Adrenal gland (tissue), 12 donors: ENCODE results near the gene ZDHHC5. TPM values are rescaled to one million over a fixed set of nuclear protein-coding genes. Genes with fewer than 3 reads are reported as not detected.
A peak's percentile ranks its signal among the peaks of the same experiment; 100 is the strongest.

Experiments used
- DNase-seq, 7 donors: peaks; one replicate each; pipeline ENCODE4 v3.0.0-alpha.2; 2019 to 2020
- H3K27ac ChIP-seq, 5 donors: fragments of 200-600 bp; sonication (generic) in 4 of 5; 1 replicate in 3 of 5; 2 replicates in 2 of 5; pipeline versions ENCODE4 v1.5.1 to v1.8.0; 2016 to 2020; ENCODE audit warnings: mild to moderate bottlenecking in 1 of 5
- H3K27me3 ChIP-seq: fragments of 200-600 bp; 2 replicates; pipeline ENCODE4 v1.8.0; 2021
- H3K36me3 ChIP-seq, 2 donors: fragments of 200-600 bp; replicated peaks in 1 of 2; 1 replicate in 1 of 2; 2 replicates in 1 of 2; pipeline versions ENCODE4 v1.5.1 to v1.8.0; 2018 to 2022
- H3K4me1 ChIP-seq, 2 donors: fragments of 200-600 bp; replicated peaks in 1 of 2; 1 replicate in 1 of 2; 2 replicates in 1 of 2; pipeline versions ENCODE4 v1.5.1 to v1.8.0; 2018 to 2021
- H3K4me3 ChIP-seq, 4 donors: fragments of 200-600 bp; sonication (generic) in 3 of 4; one replicate each; pipeline ENCODE4 v1.5.1; 2016 to 2018
- H3K9me3 ChIP-seq, 3 donors: fragments of 200-600 bp; sonication (generic) in 1 of 3; replicated peaks in 1 of 3; 1 replicate in 2 of 3; 2 replicates in 1 of 3; pipeline versions ENCODE4 v1.5.1 to v1.8.0; 2016 to 2021
- CTCF ChIP-seq, 6 experiments: fragments of 450-650 bp in 4 of 6; fragments of 200-600 bp in 2 of 6; sonication (generic) in 1 of 6; IDR thresholded peaks; 1 replicate in 5 of 6; 2 replicates in 1 of 6; pipeline versions ENCODE4 v1.5.1 to v1.8.0; 2016 to 2021; ENCODE audit warnings: antibody characterized with exemption in 6 of 6, mild to moderate bottlenecking in 2 of 6, moderate library complexity in 1 of 6
- POLR2A ChIP-seq, 2 donors: fragments of 450-650 bp; IDR thresholded peaks; one replicate each; pipeline ENCODE4 v1.6.1; 2017; ENCODE audit warnings: antibody characterized with exemption in 2 of 2, mild to moderate bottlenecking in 2 of 2, moderate library complexity in 1 of 2
- WGBS, 4 donors: extraction: QIAGEN DNeasy Blood & Tissue Kit in 2 of 4; methylation state at CpG; one replicate each; pipeline versions ENCODE4 v1.1.5 to v1.1.7; 2013 to 2017; 5-methylcytosine and 5-hydroxymethylcytosine counted together
- intact Hi-C, 2 donors: fragments of 100-400 bp; cut with DNase I; formaldehyde crosslinking; loops; one replicate each; pipeline versions ENCODE4 v1.14.1 to v1.15.0; 2022 to 2023
- polyA plus RNA-seq, 3 donors: library from polyadenylated mRNA; stranded (reverse); fragments of 200-250 nt in 2 of 3; fragments of 350-450 nt in 1 of 3; fragmentation: Illumina TruSeq in 1 of 3; extraction: RNeasy Lipid Tissue Mini Kit (QIAGEN cat#74804) in 1 of 3; gene quantifications; one replicate each; pipeline ENCODE4 v1.2.3, GENCODE V29; 2013 to 2014
- total RNA-seq, 9 donors: library from RNA; depleted of rRNA in 4 of 9; stranded (reverse); fragments of >200 nt in 4 of 9; fragments of 120-200 nt in 1 of 9; fragmentation: NEBNext Ultra II Directional in 1 of 9; extraction: Animal tissue kit (Norgen Biotek cat#: 25700) in 1 of 9; gene quantifications; one replicate each; pipeline versions ENCODE4 v1.1.0 to v1.2.4, GENCODE V29; 2013 to 2023
- donor health status: healthy with polysubstance abuse.
- donor health status: Bipolar disorder and iron deficiency.
- donor health status: DM: yes; HTN: yes; CAD: no.
- donor health status: DM: no; HTN: no; CAD: no.
- donor health status: DM: no; HTN: no; CAD: no.
- donor health status: DM: yes; HTN: yes; CAD: no.

ZDHHC5 gene
- total and polyA plus RNA-seq, 12 donors, result 22.6 to 111 (median 46.3) TPM

- DNase-seq, result no peak
- Histone ChIP-seq H3K27me3 (no peaks in the 10 kb centered on the region), H3K36me3 (no peaks in the 10 kb centered on the region), H3K4me1 (no peaks in the 10 kb centered on the region), H3K9me3 (no peaks in the 10 kb centered on the region), H3K4me3 (no peak overlapping the region), H3K27ac (no peak overlapping the region)
- intact Hi-C loops, result no loop called here
- 93 to 97% (median 94%) methylated on average over 7 of the region's 7 CpGs for WGBS, 4 donors
- no peak for TF ChIP-seq CTCF (IDR thresholded peaks at IDR 0.05)
- TF ChIP-seq POLR2A (IDR thresholded peaks at IDR 0.05), result no peak
These were observed 61.6 kb downstream of the ZDHHC5 start for GRCh38 chr11:57729479-57729878.

- no peak for DNase-seq
- Histone ChIP-seq H3K9me3 (no peaks in the 10 kb centered on the region), H3K4me3 (no peak overlapping the region), H3K27me3 (no peaks in the 10 kb centered on the region), H3K4me1 (no peaks in the 10 kb centered on the region), H3K27ac (no peak overlapping the region), H3K36me3 (peaks cover 0 to 2% of the 10 kb centered on the region in 2 donors)
- intact Hi-C loops, result no loop called here
- WGBS, 4 donors, result 96 to 100% (median 99%) methylated on average over 1 of the region's 1 CpG
- TF ChIP-seq CTCF (IDR thresholded peaks at IDR 0.05) (no peak), POLR2A (IDR thresholded peaks at IDR 0.05) (no peak)
These were observed 64.7 kb downstream of the ZDHHC5 start for GRCh38 chr11:57732661-57733060.

- Histone ChIP-seq H3K9me3 (no peaks in the 10 kb centered on the region), H3K4me3 (no peak overlapping the region), H3K27ac (no peak overlapping the region), H3K27me3 (no peaks in the 10 kb centered on the region), H3K36me3 (peaks cover 0 to 23% of the 10 kb centered on the region in 2 donors), H3K4me1 (peaks cover 2% of the 10 kb centered on the region in 2 donors)
- TF ChIP-seq CTCF (IDR thresholded peaks at IDR 0.05) (no peak), POLR2A (IDR thresholded peaks at IDR 0.05) (no peak)
- intact Hi-C loops, result no loop called here
- no peak for DNase-seq
- 78 to 88% (median 82%) methylated on average over 3 of the region's 3 CpGs for WGBS, 4 donors
These were observed 67.8 kb downstream of the ZDHHC5 start for GRCh38 chr11:57735619-57736298.

GRCh38 chr11:57741132-57742086 is 73.5 kb downstream of the ZDHHC5 start, which contains the start of gene SELENOH:
SELENOH (plus strand) TSS chr11:57741491; CDS start chr11:57741596, 105 bp downstream.
- no peaks in the 10 kb centered on the region for H3K9me3 ChIP-seq
- intact Hi-C loops, result no loop called here
- no peaks in the 10 kb centered on the region for H3K27me3 ChIP-seq
- peak within 1 kb of the TSS; percentile 79 to 98 (median 90) for H3K27ac ChIP-seq
- 0 to 1% (median 0%) methylated on average over 12 to 75 of the region's 75 CpGs for WGBS, 4 donors
- peak; percentile 95 to 98 (median 98) for DNase-seq
- peaks cover 11 to 18% of the 10 kb centered on the region in 2 donors for H3K4me1 ChIP-seq
- peak within 1 kb of the TSS; percentile 12 to 98 (median 74) for H3K4me3 ChIP-seq
- TF ChIP-seq POLR2A (IDR thresholded peaks at IDR 0.05) (peak; percentile 82 to 97), CTCF (IDR thresholded peaks at IDR 0.05) (peak in 1 of 6 experiments; percentile 4)
- H3K36me3 ChIP-seq, result peaks cover 0 to 55% of the 10 kb centered on the region in 2 donors
